Mesendoderm (in vitro differentiated cells): ENCODE data around the gene TTC8. TPM values are rescaled to one million over a fixed set of nuclear protein-coding genes. Genes with fewer than 3 reads are reported as not detected.

Source experiments
- small RNA-seq: library from polyadenylated mRNA; stranded (forward); fragments of <200 nt; extraction: miRNeasy Mini kit (QIAGEN cat#:217004); gene quantifications from one replicate; pipeline ENCODE3, GENCODE V24; 2013; ENCODE audit not compliant: insufficient read depth

Gene TTC8

Small RNA genes lying within 50 kb of the gene (small RNA-seq; reads per million reads assigned to genes)
- not detected for gene RF00019
- not detected for gene RNU4-92P
